GM19324 (cell line): Measurements from ENCODE around the gene ZBTB46.
"Not testable (repeated sequence)": the region's sequence is repeated elsewhere in the genome, so short reads cannot be mapped to it uniquely, and the experiment has no call there.

Source experiments
- ATAC-seq: cut with Tn5 transposase; IDR thresholded peaks from one replicate; pipeline ENCODE4 v1.9.1; 2021; ENCODE audit warnings: mild to moderate bottlenecking, moderate library complexity; ENCODE audit not compliant: unreplicated experiment, low FRiP score

ZBTB46 gene

GRCh38 chr20:63819224-63819921 is 11.7 kb downstream of the ZBTB46 start:
- ATAC-seq, result no peak

- no peak for ATAC-seq
These were observed 15.3 kb downstream of the ZBTB46 start for GRCh38 chr20:63815615-63816253.

GRCh38 chr20:63814891-63815614 is 16.0 kb downstream of the ZBTB46 start:
- no peak for ATAC-seq

GRCh38 chr20:63811491-63811875 is 19.6 kb downstream of the ZBTB46 start:
- no peak for ATAC-seq

GRCh38 chr20:63810730-63811490 is 20.2 kb downstream of the ZBTB46 start:
- ATAC-seq, result no peak

- ATAC-seq, result no peak
These were observed 21.2 kb downstream of the ZBTB46 start for GRCh38 chr20:63809856-63810255.

- no peak for ATAC-seq
These were observed 21.9 kb downstream of the ZBTB46 start for GRCh38 chr20:63808964-63809674.

GRCh38 chr20:63808145-63808724 is 22.8 kb downstream of the ZBTB46 start:
- no peak for ATAC-seq

- ATAC-seq, result no peak
These were observed 23.4 kb downstream of the ZBTB46 start for GRCh38 chr20:63807654-63808053.

- no peak for ATAC-seq
These were observed 26.8 kb downstream of the ZBTB46 start for GRCh38 chr20:63804308-63804636.

GRCh38 chr20:63802469-63803240 is 28.4 kb downstream of the ZBTB46 start:
- ATAC-seq, result no peak

GRCh38 chr20:63801174-63801573 is 29.9 kb downstream of the ZBTB46 start:
- not testable (repeated sequence) for ATAC-seq

GRCh38 chr20:63800411-63800810 is 30.7 kb downstream of the ZBTB46 start:
- not testable (repeated sequence) for ATAC-seq

- not testable (repeated sequence) for ATAC-seq
These were observed 31.9 kb downstream of the ZBTB46 start for GRCh38 chr20:63799127-63799526.

GRCh38 chr20:63797175-63797574 is 33.9 kb downstream of the ZBTB46 start:
- not testable (repeated sequence) for ATAC-seq

GRCh38 chr20:63795178-63795830 is 35.8 kb downstream of the ZBTB46 start:
- no peak for ATAC-seq

GRCh38 chr20:63794614-63795013 is 36.5 kb downstream of the ZBTB46 start:
- ATAC-seq, result no peak

- ATAC-seq, result no peak
These were observed 38.2 kb downstream of the ZBTB46 start for GRCh38 chr20:63792866-63793265.
